Astrocyte of the cerebellum (primary cell): ENCODE data around the gene CSRP1.
"Not testable (repeated sequence)": the region's sequence is repeated elsewhere in the genome, so short reads cannot be mapped to it uniquely, and the experiment has no call there.

Source experiments
- DNase-seq: peaks from one replicate; pipeline ENCODE4 v3.0.0-alpha.2; 2011; ENCODE audit warnings: low read depth
- H3K4me3 ChIP-seq: 2 replicates; pipeline ENCODE4 v1.5.1; 2011; ENCODE audit warnings: mild to moderate bottlenecking, low read depth, low read length, moderate library complexity
- CTCF ChIP-seq: IDR thresholded peaks from 2 replicates; pipeline ENCODE4 v1.5.1; 2012; ENCODE audit warnings: low read length, low read depth, moderate library complexity, mild to moderate bottlenecking; ENCODE audit errors: missing control alignments
- in situ Hi-C: cut with HindIII; loops from 2 replicates; pipeline ENCODE4 v1.10.0; 2017; ENCODE audit warnings: low sequenced_read_pairs

CSRP1 gene

GRCh38 chr1:201551877-201552731 lies 45.2 kb upstream of the CSRP1 start:
- DNase-seq, result no peak
- no peak overlapping the region for H3K4me3 ChIP-seq
- in situ Hi-C loops, result no loop called here
- no peak for TF ChIP-seq CTCF

DNA sequence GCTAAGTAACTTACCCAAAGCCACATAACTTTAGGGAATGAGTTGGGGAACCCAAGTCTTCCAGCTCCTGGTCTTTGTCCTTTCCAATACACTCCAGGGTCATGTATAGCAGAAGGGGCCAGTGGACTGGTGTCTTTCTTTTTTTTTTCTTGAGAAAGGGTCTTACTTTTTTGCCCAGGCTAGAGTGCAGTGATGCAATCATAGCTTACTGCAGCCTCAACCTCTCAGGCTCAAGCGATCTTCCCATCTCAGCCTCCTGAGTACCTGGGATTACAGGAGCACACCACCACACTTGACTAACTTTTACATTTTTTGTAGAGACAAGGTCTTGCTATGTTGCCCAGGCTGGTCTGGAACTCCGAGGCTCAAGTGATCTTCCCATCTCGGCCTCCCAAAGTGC lies 44.2 kb upstream of the CSRP1 start:
- DNase-seq, result no peak
- in situ Hi-C loops, result no loop called here
- no peak overlapping the region for H3K4me3 ChIP-seq
- TF ChIP-seq CTCF, result no peak

DNA sequence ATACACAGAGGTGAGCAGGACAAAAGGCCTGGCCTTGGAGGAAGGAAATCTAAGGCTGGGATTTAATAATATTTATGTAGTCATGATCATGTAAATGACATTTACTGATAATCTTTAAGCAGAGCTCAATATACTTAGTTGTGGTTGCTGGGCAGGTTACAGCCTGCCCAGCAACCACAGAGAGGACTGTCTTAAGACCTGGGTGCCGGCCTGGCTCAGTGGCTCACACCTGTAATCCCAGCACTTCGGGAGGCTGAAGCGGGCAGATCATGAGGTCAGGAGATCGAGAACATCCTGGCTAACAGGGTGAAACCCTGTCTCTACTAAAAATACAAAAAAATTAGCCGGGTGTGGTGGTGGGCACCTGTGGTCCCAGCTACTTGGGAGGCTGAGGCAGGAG lies 42.6 kb upstream of the CSRP1 start:
- in situ Hi-C loops, DNase-seq, H3K4me3 ChIP-seq: not testable (repeated sequence)

DNA sequence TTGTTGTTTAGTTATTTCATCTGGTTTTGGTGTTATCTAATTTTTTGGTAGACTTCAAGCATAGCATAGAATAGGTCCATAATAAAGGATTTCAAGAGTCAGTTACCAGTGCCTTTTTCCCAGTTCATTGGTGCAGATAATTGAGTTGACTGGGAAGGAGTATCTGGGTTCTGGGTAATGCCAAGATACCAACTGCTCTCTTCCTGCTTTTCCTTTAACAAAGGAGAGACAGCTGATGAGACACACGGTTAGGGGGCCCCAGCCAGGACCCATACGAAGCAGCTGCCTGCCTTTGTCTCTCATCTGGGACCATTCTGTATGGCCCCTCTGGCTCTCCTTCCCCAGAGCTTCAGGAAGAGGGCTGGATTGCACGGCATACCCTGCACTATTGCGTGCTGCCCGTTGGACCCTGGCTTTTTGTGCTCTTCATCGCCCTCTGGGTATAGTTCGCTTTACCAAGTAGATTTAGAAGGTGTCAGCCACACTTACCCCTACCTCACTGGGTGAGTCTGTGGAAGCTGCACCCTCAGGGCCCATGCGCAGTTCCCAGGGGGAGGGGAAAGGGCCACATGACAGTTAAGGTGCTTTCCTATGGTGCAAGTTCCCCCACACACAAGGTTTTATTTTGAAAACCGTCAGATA lies 39.0 kb upstream of the CSRP1 start:
- no peak overlapping the region for H3K4me3 ChIP-seq
- TF ChIP-seq CTCF, result no peak
- in situ Hi-C loops, result no loop called here
- DNase-seq, result no peak

- no peak overlapping the region for H3K4me3 ChIP-seq
- no peak for TF ChIP-seq CTCF
- in situ Hi-C loops, result no loop called here
- no peak for DNase-seq
These were observed 37.8 kb upstream of the CSRP1 start for GRCh38 chr1:201544710-201545109.

DNA sequence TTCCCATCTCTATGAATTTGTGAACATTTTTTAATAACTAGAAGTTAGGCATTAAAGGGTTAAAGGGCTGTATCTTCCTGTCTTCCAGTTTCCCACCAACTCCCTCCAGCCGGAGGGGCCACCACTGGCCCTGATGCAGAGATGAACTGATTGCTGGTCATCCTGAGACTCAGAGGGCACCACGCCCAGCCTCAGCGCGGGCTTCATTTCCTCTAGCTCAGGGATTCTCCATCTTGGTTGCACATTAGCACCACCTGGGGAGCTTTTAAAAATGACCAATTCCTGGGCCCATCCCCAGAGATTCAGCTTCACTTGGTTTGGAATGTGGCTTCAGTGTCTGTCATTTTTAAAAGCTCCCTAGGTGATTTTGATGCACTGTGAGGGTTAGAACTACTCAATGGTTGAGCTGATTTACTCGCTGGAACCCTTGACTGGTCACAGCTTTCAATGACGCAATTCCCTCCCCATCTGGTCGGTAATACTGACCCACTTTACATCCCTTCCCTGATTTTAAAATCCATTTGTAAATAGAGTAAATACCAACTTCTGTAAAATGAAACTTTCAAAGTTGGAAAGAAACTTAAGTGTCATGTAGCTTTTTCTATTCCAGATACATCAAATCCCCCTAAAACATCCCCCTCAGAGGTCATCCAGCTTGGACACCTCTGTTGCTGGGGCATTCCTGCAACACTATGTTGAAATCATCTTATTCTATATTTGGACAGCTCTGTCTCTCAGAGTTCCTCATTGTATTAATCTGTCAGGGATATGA lies 37.1 kb upstream of the CSRP1 start:
- in situ Hi-C loops, result no loop called here

More for the DNA sequence above, 37.1 kb upstream of the CSRP1 start:
- no peak for TF ChIP-seq CTCF
- H3K4me3 ChIP-seq, result no peak overlapping the region
- no peak for DNase-seq
